CD14-positive monocyte (primary cell): ENCODE measurements around the gene ZNG1F. TPM values are rescaled to one million over a fixed set of nuclear protein-coding genes. Genes with fewer than 3 reads are reported as not detected.
"Not testable (repeated sequence)": the region's sequence is repeated elsewhere in the genome, so short reads cannot be mapped to it uniquely, and the experiment has no call there.

Source experiments
- DNase-seq, 3 donors: peaks; one replicate each; pipeline ENCODE4 v3.0.0-alpha.2; 2011 to 2022
- H2AFZ ChIP-seq: 2 replicates; pipeline ENCODE4 v1.6.0; 2012; ENCODE audit warnings: mild to moderate bottlenecking, low read depth, low read length, inconsistent platforms; ENCODE audit not compliant: insufficient read depth, poor library complexity, severe bottlenecking
- H3K27ac ChIP-seq, 2 donors: 1 replicate in 1 of 2; 2 replicates in 1 of 2; pipeline ENCODE4 v1.5.1; 2012 to 2013; ENCODE audit warnings: low read length in 2 of 2, control low read depth in 1 of 2, inconsistent platforms in 1 of 2, low read depth in 1 of 2, mild to moderate bottlenecking in 1 of 2
- H3K27me3 ChIP-seq, 2 donors: one replicate each; pipeline versions ENCODE4 v1.6.0 to v1.6.1; 2011 to 2013; ENCODE audit warnings: low read length in 2 of 2; ENCODE audit not compliant: control insufficient read depth in 2 of 2, insufficient read depth in 2 of 2
- H3K36me3 ChIP-seq, 2 donors: replicated peaks in 1 of 2; 1 replicate in 1 of 2; 2 replicates in 1 of 2; pipeline versions ENCODE4 v1.5.1 to v1.6.1; 2012 to 2013; ENCODE audit warnings: low read length in 2 of 2, control low read depth in 1 of 2, inconsistent platforms in 1 of 2, mild to moderate bottlenecking in 1 of 2; ENCODE audit not compliant: insufficient read depth in 2 of 2, control insufficient read depth in 1 of 2
- H3K4me1 ChIP-seq, 2 donors: 1 replicate in 1 of 2; 2 replicates in 1 of 2; pipeline versions ENCODE4 v1.5.1 to v1.6.1; 2012 to 2013; ENCODE audit warnings: low read length in 2 of 2, control low read depth in 1 of 2, inconsistent platforms in 1 of 2, mild to moderate bottlenecking in 1 of 2, moderate library complexity in 1 of 2; ENCODE audit not compliant: insufficient read depth in 2 of 2, control insufficient read depth in 1 of 2
- H3K4me2 ChIP-seq: replicated peaks from 2 replicates; pipeline ENCODE3; 2012; ENCODE audit warnings: low read length, moderate library complexity, mild to moderate bottlenecking; ENCODE audit not compliant: poor library complexity, severe bottlenecking; ENCODE audit errors: extremely low read depth
- H3K4me3 ChIP-seq, 3 experiments: fragments of 200-600 bp in 1 of 3; sonication (generic) in 1 of 3; replicated peaks in 1 of 3; 1 replicate in 2 of 3; 2 replicates in 1 of 3; pipeline ENCODE4 v1.5.1; 2011 to 2013; ENCODE audit warnings: low read length in 3 of 3, mild to moderate bottlenecking in 3 of 3, control low read depth in 2 of 3, low read depth in 2 of 3, inconsistent platforms in 1 of 3, moderate library complexity in 1 of 3
- H3K79me2 ChIP-seq: 2 replicates; pipeline ENCODE4 v1.6.0; 2012; ENCODE audit warnings: mild to moderate bottlenecking, control low read depth, inconsistent platforms, low read length, moderate library complexity; ENCODE audit not compliant: insufficient read depth
- H3K9ac ChIP-seq: 2 replicates; pipeline ENCODE4 v1.6.0; 2017; ENCODE audit warnings: low read length, mild to moderate bottlenecking; ENCODE audit not compliant: insufficient read depth, poor library complexity, severe bottlenecking
- H3K9me3 ChIP-seq, 2 donors: replicated peaks in 1 of 2; 1 replicate in 1 of 2; 2 replicates in 1 of 2; pipeline versions ENCODE4 v1.5.1 to v1.6.1; 2012 to 2013; ENCODE audit warnings: low read length in 2 of 2, control low read depth in 1 of 2; ENCODE audit not compliant: control insufficient read depth in 1 of 2, insufficient read depth in 1 of 2
- H4K20me1 ChIP-seq: 2 replicates; pipeline ENCODE4 v1.6.0; 2012; ENCODE audit warnings: mild to moderate bottlenecking, low read length, control low read depth, moderate library complexity; ENCODE audit not compliant: insufficient read depth
- H3K27ac Mint-ChIP-seq, 7 donors: one replicate each; pipeline ENCODE4 v1.8.0; 2020; ENCODE audit warnings: mild to moderate bottlenecking in 7 of 7, mixed read lengths in 7 of 7, moderate library complexity in 6 of 7, inconsistent platforms in 2 of 7
- H3K27me3 Mint-ChIP-seq, 3 donors: one replicate each; pipeline ENCODE4 v1.8.0; 2021 to 2022; ENCODE audit warnings: low read depth in 3 of 3, mild to moderate bottlenecking in 3 of 3, mixed read lengths in 3 of 3, moderate library complexity in 3 of 3, inconsistent platforms in 1 of 3
- H3K36me3 Mint-ChIP-seq, 2 donors: one replicate each; pipeline ENCODE4 v1.8.0; 2020; ENCODE audit warnings: mixed read lengths in 2 of 2, inconsistent platforms in 1 of 2, mild to moderate bottlenecking in 1 of 2
- H3K4me1 Mint-ChIP-seq: one replicate; pipeline ENCODE4 v1.8.0; 2020; ENCODE audit warnings: mild to moderate bottlenecking, mixed read lengths
- H3K4me3 Mint-ChIP-seq, 2 donors: one replicate each; pipeline ENCODE4 v1.8.0; 2020; ENCODE audit warnings: mild to moderate bottlenecking in 2 of 2, mixed read lengths in 2 of 2, moderate library complexity in 1 of 2
- H3K9me3 Mint-ChIP-seq, 7 donors: one replicate each; pipeline ENCODE4 v1.8.0; 2020 to 2022; ENCODE audit warnings: mixed read lengths in 7 of 7, mild to moderate bottlenecking in 6 of 7, moderate library complexity in 6 of 7, inconsistent platforms in 2 of 7
- WGBS: methylation state at CpG from one replicate; pipeline ENCODE4 v1.1.5; 2013; ENCODE audit warnings: missing lambda C conversion rate; ENCODE audit not compliant: insufficient coverage; 5-methylcytosine and 5-hydroxymethylcytosine counted together
- intact Hi-C, 2 donors: fragments of 100-400 bp; cut with micrococcal nuclease; formaldehyde crosslinking; loops; one replicate each; pipeline versions ENCODE4 v1.15.0 to v1.15.1; 2023
- polyA plus RNA-seq, 3 donors: library from polyadenylated mRNA; depleted of rRNA in 1 of 3; unstranded in 2 of 3; stranded (reverse) in 1 of 3; fragments of 300-500 nt in 2 of 3; fragments of >200 nt in 1 of 3; fragmentation: Illumina TruSeq in 2 of 3; gene quantifications; 1 replicate in 2 of 3; 2 replicates in 1 of 3; pipeline ENCODE4 v1.2.3, GENCODE V29; 2012 to 2021

Gene ZNG1F
- polyA plus RNA-seq, 3 donors, result 4.7 to 32.1 (median 5.6) TPM

GRCh38 chr9:41234221-41234620 lies 45.1 kb upstream of the ZNG1F start:
- Histone ChIP-seq H3K4me3 (peak overlapping the region in 1 of 3 experiments; percentile 66), H3K9me3 (peaks cover 40 to 55% of the 10 kb centered on the region in 2 donors), H3K4me1 (peaks cover 7 to 12% of the 10 kb centered on the region in 2 donors)
- DNase-seq, H3K4me1 Mint-ChIP-seq, H3K4me2 ChIP-seq, H3K27ac ChIP-seq, H3K27ac Mint-ChIP-seq, H3K4me3 Mint-ChIP-seq, H3K79me2 ChIP-seq, H3K36me3 Mint-ChIP-seq, H3K36me3 ChIP-seq, H2AFZ ChIP-seq, H4K20me1 ChIP-seq, H3K27me3 Mint-ChIP-seq, H3K27me3 ChIP-seq, H3K9ac ChIP-seq, intact Hi-C loops: not testable (repeated sequence)
- WGBS, result no CpG with 5 or more reads among the region's 3 CpGs
- peaks cover 20 to 32% (median 25%) of the 10 kb centered on the region in 7 donors for H3K9me3 Mint-ChIP-seq

GRCh38 chr9:41232326-41232725 lies 43.2 kb upstream of the ZNG1F start:
- not testable (repeated sequence) for H3K4me1 Mint-ChIP-seq

DNA sequence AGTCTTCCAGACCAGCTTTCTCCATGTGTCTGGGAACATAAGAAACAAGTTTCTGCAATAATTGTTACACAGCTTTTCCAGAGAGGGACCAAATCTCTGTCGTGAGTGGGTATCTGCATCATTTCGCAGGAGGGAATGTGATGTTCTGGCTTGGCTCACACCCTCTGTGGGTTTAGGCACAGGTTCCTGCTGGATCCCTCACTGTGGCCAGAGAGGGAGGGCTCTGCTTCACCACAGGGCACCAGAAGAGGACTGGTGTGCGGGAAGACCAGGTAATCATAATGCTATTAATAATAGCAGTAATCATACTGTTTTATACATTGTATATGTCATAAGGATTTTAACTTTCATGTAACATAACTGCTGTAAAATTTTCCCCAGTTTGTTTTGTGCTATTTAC lies 41.3 kb upstream of the ZNG1F start:
- H3K4me2 ChIP-seq, H4K20me1 ChIP-seq, H3K27me3 ChIP-seq, H3K79me2 ChIP-seq, H3K4me1 Mint-ChIP-seq, H3K4me3 Mint-ChIP-seq, H3K27ac Mint-ChIP-seq, intact Hi-C loops, H3K27me3 Mint-ChIP-seq, H3K36me3 ChIP-seq, H3K9ac ChIP-seq, H3K27ac ChIP-seq, H2AFZ ChIP-seq, H3K4me3 ChIP-seq, H3K36me3 Mint-ChIP-seq: not testable (repeated sequence)
- WGBS, result 53% methylated on average over 2 of the region's 3 CpGs
- Histone ChIP-seq H3K9me3 (peaks cover 29 to 38% of the 10 kb centered on the region in 2 donors), H3K4me1 (peaks cover 7 to 12% of the 10 kb centered on the region in 2 donors)
- peak in 1 of 3 donors; percentile 10 for DNase-seq
- H3K9me3 Mint-ChIP-seq, result peaks cover 5 to 14% (median 7%) of the 10 kb centered on the region in 7 donors

More at GRCh38 chr9:41232326-41232725, 43.2 kb upstream of the ZNG1F start:
- H3K4me2 ChIP-seq, H3K36me3 Mint-ChIP-seq, H4K20me1 ChIP-seq, H3K27ac Mint-ChIP-seq, H3K27ac ChIP-seq, H3K27me3 ChIP-seq, H2AFZ ChIP-seq, H3K9ac ChIP-seq, H3K36me3 ChIP-seq, H3K4me3 ChIP-seq, H3K27me3 Mint-ChIP-seq, intact Hi-C loops, H3K4me3 Mint-ChIP-seq, H3K79me2 ChIP-seq: not testable (repeated sequence)
- peaks cover 40 to 54% of the 10 kb centered on the region in 2 donors for H3K9me3 ChIP-seq
- peak in 1 of 3 donors; percentile 4 for DNase-seq
- peaks cover 20 to 32% (median 24%) of the 10 kb centered on the region in 7 donors for H3K9me3 Mint-ChIP-seq
- 84% methylated on average over 10 of the region's 10 CpGs for WGBS
- H3K4me1 ChIP-seq, result peaks cover 7 to 12% of the 10 kb centered on the region in 2 donors
